Left lobe of liver (tissue), 2 donors: Measurements from ENCODE around the gene TEX12. TPM values are rescaled to one million over a fixed set of nuclear protein-coding genes. Genes with fewer than 3 reads are reported as not detected.
"Not testable (repeated sequence)": the region's sequence is repeated elsewhere in the genome, so short reads cannot be mapped to it uniquely, and the experiment has no call there.

Source experiments
- ATAC-seq: fragments of 200-7000 bp; cut with Tn5 transposase; one replicate; pipeline ENCODE4 v1.9.1; 2020; ENCODE audit warnings: mild to moderate bottlenecking, moderate library complexity
- DNase-seq: peaks from one replicate; pipeline ENCODE4 v3.0.0-alpha.2; 2020; ENCODE audit warnings: low spot score
- total RNA-seq: library from RNA; stranded (reverse); gene quantifications from one replicate; pipeline ENCODE4 v1.2.1, GENCODE V29; 2021
- donor health status: DM: no; HTN: no; CAD: no; lungs with moderate emphysema.
- donor health status: DM: no; HTN: yes; CAD: no.

Gene TEX12
- total RNA-seq, 1 donor from 2014 or later: not detected

DNA sequence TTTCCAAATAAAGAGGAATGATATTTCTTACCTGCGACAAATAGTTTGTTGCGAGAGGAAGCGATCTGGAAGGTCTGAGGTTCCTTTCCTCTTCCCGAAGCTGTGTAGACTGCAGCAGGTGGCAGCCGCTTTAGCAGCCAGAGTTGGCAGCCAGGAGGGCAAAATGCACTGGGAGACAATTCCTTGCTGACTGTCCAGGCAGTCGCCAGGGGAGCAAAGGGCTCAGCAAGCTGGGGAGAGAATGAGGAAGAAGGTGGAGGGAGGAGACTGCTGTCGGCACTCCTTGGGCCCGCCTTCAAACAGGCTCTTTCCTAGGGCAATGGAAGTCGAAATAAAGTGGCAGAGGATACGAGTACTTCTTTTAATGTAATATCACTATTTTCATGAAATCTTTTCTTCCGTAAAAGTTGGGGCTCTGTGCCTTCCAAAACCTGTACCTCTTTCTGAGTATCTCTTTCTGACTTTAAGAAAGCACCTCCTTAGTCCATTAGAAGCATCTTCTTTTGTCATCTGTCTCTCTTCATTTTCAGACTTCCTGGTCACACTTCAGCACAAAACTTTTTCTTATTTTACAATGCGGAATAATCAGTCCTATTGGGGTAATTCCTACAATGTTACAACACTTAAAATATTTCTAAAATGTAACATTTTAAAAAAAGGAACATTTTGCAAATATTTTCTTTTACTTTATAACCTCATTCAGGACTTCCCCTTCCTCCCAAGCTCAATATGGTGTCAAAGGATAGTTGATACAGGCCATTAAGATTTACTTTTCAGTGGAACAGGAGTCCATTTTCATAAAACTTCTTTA, 3.1 kb upstream of the TEX12 start, which contains the start of gene IL18:
IL18 (minus strand) TSS at position 220 of the 811 bp plus-strand sequence. CDS start 9,041 bp downstream, outside the sequence.
- ATAC-seq: peak; percentile 87
- peak; percentile 71 for DNase-seq

DNA sequence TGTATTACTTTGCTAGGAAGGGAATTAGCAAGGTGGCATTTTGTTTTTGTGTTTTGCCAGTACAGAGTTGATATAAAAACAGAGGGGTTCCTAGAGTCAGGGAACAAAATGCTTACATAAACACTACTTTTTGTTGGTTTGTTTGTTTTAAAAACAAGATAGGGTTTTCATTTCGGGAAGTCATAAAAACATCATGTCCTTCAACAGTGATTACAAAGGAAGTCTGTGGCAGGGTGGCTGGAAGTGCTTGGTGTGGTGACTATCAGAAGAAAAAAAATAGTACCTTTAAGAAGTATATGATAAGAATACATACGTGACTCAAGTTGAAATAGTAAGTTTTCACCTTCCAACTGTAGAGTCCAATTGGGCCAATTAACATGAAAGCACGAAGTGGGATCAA, 2.1 kb upstream of the TEX12 start:
- DNase-seq (no peak), ATAC-seq (no peak)

GRCh38 chr11:112166562-112166961, 610 bp upstream of the TEX12 start:
- DNase-seq (no peak), ATAC-seq (no peak)

DNA sequence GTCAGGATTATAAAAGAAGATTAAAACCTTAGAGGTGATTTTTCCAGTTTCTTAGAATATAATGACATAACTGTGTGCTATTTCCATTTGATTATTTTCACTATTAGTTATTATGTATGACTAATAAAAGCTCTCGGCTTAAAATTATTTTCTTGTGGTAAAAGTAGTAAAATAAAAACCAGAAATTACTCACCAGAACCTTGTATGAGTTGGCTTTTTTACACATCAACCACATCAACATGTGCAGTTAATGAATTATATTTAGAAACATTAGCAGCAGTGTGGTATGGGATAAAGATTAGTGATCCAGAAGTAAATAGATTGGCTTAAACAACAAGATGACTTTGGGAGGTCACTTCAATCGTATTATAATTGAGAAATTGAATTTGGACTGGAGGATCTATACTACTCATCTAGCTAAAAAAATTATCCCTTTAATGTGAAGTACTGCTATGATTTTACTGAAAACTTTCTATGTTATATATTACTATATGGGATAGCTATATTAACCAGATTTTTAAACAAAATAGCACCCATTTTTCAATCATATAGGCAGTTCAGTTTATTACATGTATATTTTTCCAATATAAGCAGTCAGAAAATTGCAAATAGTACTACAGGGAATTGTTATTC, 5.3 kb downstream of the TEX12 start:
- ATAC-seq (no peak), DNase-seq (no peak)

GRCh38 chr11:112173152-112173551, 6.0 kb downstream of the TEX12 start:
- no peak for DNase-seq
- peak; percentile 27 for ATAC-seq

- ATAC-seq: peak; percentile 91
- peak; percentile 91 for DNase-seq
These were observed 7.8 kb downstream of the TEX12 start, which contains the start of gene BCO2 for GRCh38 chr11:112174789-112175598. Gene BCO2, plus strand, starts transcription at chr11:112175512. Its CDS starts 90 bp downstream, at chr11:112175602.

DNA sequence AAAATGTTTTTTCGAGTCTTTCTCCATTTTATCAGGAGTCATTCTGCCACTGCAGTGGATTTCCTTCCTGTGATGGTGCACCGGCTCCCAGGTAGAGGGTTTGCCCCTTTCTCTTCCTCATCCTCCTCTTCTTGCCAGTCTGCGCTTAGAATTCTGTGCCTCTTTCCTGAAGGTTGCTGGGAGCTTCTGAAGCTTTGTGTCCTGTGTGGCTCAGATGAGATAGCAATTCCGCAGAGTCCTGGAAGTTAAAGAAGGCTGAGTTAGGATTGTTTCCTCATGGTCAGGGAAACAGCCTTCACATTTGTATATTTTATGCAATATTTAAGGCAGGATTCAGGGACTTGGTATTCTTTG, 8.4 kb downstream of the TEX12 start:
- DNase-seq: no peak
- ATAC-seq: peak; percentile 60

GRCh38 chr11:112176077-112176476, 8.9 kb downstream of the TEX12 start:
- DNase-seq (no peak), ATAC-seq (no peak)

- peak; percentile 33 for ATAC-seq
- no peak for DNase-seq
These were observed 10.4 kb downstream of the TEX12 start for GRCh38 chr11:112177589-112177988.

- DNase-seq: no peak
- no peak for ATAC-seq
These were observed 11.3 kb downstream of the TEX12 start for GRCh38 chr11:112178428-112178827.

DNA sequence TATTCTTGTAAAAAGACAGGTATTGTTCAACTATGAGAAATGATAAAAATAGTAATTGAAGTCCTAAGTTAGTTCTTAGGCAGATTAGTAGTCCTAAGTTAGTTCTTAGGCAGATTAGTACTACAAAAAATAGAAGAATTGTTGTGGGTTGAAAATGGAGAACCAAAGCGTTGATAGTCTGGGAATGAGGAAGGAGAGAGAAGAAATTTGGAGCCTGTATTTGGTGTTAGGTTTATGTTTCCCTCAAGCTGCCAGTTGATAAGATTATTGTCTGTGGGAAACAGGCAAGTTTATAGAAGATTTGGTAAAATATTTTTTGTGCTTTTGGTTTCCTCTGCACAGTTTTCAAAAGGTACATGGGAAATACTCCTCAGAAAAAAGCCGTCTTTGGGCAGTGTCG, 11.8 kb downstream of the TEX12 start:
- DNase-seq (no peak), ATAC-seq (no peak)

- DNase-seq: no peak
- no peak for ATAC-seq
These were observed 12.4 kb downstream of the TEX12 start for GRCh38 chr11:112179601-112180000.

GRCh38 chr11:112182867-112183266, 15.7 kb downstream of the TEX12 start:
- ATAC-seq: no peak

GRCh38 chr11:112185883-112186282, 18.7 kb downstream of the TEX12 start:
- ATAC-seq: peak; percentile 12
- no peak for DNase-seq

More at GRCh38 chr11:112182867-112183266, 15.7 kb downstream of the TEX12 start:
- no peak for DNase-seq

DNA sequence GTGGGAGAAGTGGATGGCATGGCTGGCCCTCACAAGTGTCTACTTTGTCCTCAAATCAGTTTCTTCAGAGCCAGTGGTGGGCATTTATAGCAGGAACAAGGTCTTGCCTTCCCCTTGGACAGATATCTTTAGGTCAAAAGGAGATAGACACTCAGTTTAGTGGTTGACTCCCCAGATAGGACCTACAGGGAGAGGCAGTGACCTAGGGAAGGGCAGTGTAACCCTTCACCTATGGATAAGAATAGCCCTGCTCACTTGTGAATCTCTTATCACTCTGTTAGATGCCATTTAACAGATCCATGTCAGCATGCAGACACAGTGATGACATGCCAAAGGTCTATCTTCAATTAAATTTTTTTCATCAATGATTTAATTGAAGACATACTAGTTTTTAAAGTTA, 19.1 kb downstream of the TEX12 start:
- ATAC-seq (peak; percentile 13), DNase-seq (no peak)

DNA sequence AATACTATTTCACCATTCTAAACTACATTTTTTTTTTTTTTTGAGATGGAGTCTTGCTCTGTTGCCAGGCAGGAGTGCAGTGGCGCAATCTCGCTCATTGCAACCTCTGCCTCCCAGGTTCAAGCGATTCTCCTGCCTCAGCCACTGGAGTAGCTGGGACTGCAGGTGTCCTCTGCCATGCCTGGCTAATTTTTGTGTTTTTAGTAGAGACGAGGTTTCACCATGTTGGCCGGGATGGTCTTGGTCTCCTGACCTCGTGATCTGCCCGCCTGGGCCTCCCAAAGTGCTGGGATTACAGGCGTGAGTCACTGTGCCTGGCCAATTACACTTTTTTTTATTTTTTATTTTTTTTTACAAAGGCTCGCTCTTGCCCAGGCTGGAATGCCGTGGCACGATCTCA, 27.9 kb downstream of the TEX12 start:
- ATAC-seq: peak; percentile 81

DNA sequence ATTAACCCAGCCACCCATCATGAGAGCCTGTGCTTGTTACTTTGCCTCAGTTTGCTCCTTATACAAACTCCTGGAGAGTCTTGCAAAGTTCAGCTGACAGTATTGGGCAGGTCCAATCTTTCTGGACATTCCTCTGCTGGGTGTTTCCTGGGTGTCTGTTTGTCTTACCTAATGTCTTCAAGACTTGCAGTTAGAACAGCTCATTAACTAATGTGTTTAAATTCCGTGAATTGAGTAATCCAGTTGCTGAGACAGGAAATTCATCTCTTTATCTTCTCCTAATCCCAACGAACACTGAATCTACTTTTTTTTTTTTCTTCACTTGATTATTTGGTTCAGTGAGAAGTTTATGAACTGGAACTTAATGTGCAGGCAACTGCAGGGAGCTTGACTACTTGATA, 28.8 kb downstream of the TEX12 start:
- no peak for DNase-seq
- no peak for ATAC-seq

More for the DNA sequence above, 27.9 kb downstream of the TEX12 start:
- DNase-seq: peak; percentile 59

DNA sequence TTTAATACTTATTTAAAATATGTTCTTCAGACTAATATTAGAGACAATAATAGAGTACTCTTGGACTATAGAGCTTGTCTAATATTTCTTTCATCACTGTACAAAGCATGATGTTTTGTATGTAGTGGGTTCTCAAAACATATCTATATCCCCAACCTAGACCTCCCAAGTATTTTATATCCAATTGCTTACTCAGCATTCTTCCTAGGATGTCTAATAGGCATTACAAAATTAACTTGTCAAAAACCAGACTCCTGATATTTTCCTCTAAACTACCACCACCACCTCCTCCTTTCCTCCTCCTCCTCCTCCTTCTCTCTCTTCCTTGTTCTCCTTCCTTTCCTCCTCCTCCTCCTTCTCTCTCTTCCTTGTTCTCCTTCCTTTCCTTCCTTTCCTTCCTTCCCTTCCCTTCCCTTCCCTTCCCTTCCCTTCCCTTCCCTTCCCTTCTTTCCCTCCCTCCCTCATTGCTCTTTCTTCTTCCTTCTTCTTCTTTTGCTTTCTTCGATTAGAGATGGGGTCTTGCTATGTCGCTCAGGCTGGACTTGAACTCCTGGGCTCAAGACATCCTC, 29.4 kb downstream of the TEX12 start:
- DNase-seq (no peak), ATAC-seq (no peak)

GRCh38 chr11:112199101-112199500, 31.9 kb downstream of the TEX12 start:
- ATAC-seq, DNase-seq: not testable (repeated sequence)

DNA sequence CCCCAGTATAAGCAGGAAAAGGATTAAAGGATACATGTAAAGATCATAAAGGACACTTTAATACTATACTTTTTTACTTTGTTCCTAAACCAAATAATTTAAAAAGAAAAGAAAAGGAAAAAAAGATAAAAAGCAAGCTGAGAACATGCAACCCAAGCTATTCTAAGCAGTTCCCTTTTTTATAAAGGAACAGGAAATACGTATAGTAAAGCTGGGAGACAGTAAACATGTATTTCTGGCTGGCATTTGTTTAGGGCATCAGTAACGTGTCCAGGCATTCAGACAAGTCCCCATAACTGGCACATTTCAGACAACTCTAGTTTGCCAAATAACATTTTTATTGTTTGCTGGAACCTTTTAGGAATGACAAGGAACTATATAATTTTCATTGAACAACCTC, 33.1 kb downstream of the TEX12 start:
- no peak for DNase-seq
- no peak for ATAC-seq

DNA sequence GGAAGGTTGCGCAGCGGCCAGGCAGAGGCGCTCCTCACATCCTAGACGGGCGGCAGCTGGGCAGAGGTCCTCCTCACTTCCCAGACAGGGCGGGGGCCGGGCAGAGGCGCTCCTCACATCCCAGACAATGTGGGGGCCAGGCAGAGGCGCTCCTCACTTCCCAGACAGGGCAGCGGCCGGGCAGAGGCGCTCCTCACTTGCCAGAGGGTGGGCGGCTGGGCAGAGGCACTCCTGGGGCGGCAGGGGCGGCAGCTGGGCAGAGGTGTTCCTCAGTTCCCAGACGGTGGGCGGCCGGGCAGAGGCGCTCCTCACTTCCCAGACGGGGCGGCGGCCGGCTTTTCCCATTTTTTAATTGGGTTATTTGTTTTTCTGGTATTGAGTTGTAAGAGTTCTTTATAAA, 38.9 kb downstream of the TEX12 start:
- no peak for DNase-seq
- no peak for ATAC-seq
